ENCODE data around the gene SMG1. TPM values are rescaled to one million over a fixed set of nuclear protein-coding genes. Genes with fewer than 3 reads are reported as not detected.
"Not testable (repeated sequence)": the region's sequence is repeated elsewhere in the genome, so short reads cannot be mapped to it uniquely, and the experiment has no call there.

Gene SMG1
- total and polyA plus RNA-seq, 12 donors, result 11.7 to 58.2 (median 50.2) TPM

DNA sequence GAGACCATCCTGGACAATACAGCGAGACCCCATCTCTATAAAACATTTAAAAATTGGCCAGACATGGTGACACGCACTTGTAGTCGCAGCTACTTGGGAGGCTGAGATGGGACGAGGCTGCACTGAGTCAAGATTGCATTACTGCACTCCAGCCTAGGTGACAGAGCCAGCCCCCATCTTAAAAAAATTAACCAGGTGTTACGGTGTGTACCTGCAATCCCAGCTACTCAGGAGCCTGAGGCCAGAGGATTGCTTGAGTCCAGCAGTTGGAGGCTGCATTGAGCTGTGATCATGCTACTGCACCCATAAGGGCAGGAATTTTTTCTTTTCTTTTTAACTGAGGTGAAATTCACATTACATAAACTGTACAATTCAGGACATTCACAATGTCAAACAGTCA, 40.6 kb upstream of the SMG1 start:
- no peak for DNase-seq
- no peaks in the 10 kb centered on the region for H3K36me3 ChIP-seq
- no peaks in the 10 kb centered on the region for H3K27me3 ChIP-seq
- no peak for ATAC-seq
- intact Hi-C loops (cut with DNase I), result loop anchor here in 4 of 10 donors (5.0 to 10.0 kb wide), 3 partner anchors 62 to 164 kb away; partner anchors contain the start of gene ARL6IP1 (in 3 of the 4)
- WGBS, 2 donors, result 94 to 96% methylated on average over 5 of the region's 5 CpGs
- H3K4me3 ChIP-seq, result no peak overlapping the region
- no peaks in the 10 kb centered on the region for H3K9me3 ChIP-seq
- peaks cover 0 to 12% (median 5%) of the 10 kb centered on the region in 9 donors for H3K4me1 ChIP-seq
- TF ChIP-seq, protein P1, sequence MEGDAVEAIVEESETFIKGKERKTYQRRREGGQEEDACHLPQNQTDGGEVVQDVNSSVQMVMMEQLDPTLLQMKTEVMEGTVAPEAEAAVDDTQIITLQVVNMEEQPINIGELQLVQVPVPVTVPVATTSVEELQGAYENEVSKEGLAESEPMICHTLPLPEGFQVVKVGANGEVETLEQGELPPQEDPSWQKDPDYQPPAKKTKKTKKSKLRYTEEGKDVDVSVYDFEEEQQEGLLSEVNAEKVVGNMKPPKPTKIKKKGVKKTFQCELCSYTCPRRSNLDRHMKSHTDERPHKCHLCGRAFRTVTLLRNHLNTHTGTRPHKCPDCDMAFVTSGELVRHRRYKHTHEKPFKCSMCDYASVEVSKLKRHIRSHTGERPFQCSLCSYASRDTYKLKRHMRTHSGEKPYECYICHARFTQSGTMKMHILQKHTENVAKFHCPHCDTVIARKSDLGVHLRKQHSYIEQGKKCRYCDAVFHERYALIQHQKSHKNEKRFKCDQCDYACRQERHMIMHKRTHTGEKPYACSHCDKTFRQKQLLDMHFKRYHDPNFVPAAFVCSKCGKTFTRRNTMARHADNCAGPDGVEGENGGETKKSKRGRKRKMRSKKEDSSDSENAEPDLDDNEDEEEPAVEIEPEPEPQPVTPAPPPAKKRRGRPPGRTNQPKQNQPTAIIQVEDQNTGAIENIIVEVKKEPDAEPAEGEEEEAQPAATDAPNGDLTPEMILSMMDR (IDR thresholded peaks at IDR 0.05), result no peak
- H3K27ac ChIP-seq, result no peak overlapping the region

DNA sequence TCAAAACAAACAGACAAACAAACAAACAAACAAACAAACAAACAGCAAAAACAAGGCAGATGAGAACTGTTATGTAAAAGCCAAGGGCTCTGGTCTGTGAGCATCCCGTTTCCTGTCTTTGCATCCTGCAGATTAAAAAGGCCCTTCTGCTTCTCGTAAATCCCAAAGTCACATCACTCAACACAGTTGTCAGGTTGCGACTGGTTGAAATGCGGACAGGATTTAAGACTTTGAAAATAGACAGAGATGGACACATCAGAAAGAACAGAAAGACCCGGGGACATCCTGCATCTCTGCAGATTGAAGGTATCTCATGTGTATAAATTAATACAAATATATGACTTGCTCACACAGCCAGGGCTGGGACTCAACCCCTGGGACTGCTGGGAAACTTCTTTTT, 39.3 kb upstream of the SMG1 start:
- Histone ChIP-seq H3K27ac (no peak overlapping the region), H3K36me3 (no peaks in the 10 kb centered on the region), H3K4me1 (peaks cover 0 to 16% (median 7%) of the 10 kb centered on the region in 9 donors), H3K27me3 (no peaks in the 10 kb centered on the region), H3K4me3 (no peak overlapping the region), H3K9me3 (no peaks in the 10 kb centered on the region)
- TF ChIP-seq, protein P1 (IDR thresholded peaks at IDR 0.05), result no peak
- no peak for ATAC-seq
- intact Hi-C loops (cut with DNase I), result loop anchor here in 4 of 10 donors (5.0 to 10.0 kb wide), 3 partner anchors 61 to 163 kb away; partner anchors contain the start of gene ARL6IP1 (in 3 of the 4)
- 60 to 70% methylated on average over 5 of the region's 5 CpGs for WGBS, 2 donors
- no peak for DNase-seq

DNA sequence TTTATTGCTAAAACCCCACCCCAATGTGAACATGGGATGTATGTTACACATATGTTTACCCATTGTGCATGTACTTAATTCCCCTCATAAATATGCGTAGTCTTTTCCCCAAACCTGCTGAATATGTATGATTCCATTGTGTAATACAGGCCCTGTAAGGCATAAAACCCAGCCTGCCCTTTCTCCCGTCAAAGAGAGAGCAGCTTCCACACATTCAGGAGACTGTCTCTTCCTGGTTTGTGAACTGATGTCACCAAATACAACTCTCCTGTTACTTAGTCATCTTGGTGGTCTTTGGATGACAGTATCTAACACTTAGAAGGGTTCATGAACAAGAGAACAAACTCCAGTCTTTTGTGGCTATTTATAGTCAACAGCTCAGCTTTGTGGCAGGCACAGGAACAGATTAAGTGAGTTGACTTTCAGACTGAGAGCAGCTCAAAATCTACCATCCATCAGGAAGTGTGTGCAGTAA, 32.9 kb upstream of the SMG1 start:
- Histone ChIP-seq H3K27me3 (peaks cover 0 to 3% (median 0%) of the 10 kb centered on the region in 7 donors), H3K36me3 (no peaks in the 10 kb centered on the region), H3K4me1 (peaks cover 0 to 31% (median 11%) of the 10 kb centered on the region in 9 donors), H3K27ac (peak overlapping the region; percentile 24 to 84 (median 76)), H3K4me3 (no peak overlapping the region), H3K9me3 (no peaks in the 10 kb centered on the region)
- DNase-seq (no peak), ATAC-seq (peak; percentile 44 to 82 (median 74))
- TF ChIP-seq, protein P1 (IDR thresholded peaks at IDR 0.05), result no peak
- 53 to 54% methylated on average over 2 of the region's 2 CpGs for WGBS, 2 donors
- intact Hi-C loops (cut with DNase I), result no loop called here

DNA sequence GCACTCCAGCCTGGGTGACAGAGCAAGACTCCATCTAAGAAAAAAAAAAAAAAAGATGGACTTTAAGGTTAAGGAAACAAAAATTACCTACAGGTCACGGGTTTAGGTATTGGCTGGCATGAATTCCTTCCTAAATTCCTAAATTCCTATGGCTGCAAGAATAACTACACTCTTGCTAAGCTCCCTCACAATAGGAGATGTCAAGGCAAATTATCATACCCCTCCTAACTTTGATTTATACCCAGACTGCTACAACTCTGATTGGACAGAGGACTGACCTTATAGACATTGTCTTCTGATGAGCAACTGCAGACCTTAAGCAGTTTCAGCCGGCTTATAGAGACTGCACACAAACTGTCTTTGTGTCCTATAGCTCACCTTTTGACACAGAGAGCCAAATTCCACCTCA, 32.4 kb upstream of the SMG1 start:
- Histone ChIP-seq H3K9me3 (no peaks in the 10 kb centered on the region), H3K4me3 (no peak overlapping the region), H3K27ac (peak overlapping the region; percentile 24 to 84 (median 76)), H3K36me3 (no peaks in the 10 kb centered on the region), H3K27me3 (peaks cover 0 to 3% (median 0%) of the 10 kb centered on the region in 7 donors), H3K4me1 (peaks cover 0 to 31% (median 11%) of the 10 kb centered on the region in 9 donors)
- 71 to 73% methylated on average over 2 of the region's 2 CpGs for WGBS, 2 donors
- intact Hi-C loops (cut with DNase I), result no loop called here
- TF ChIP-seq, protein P1 (IDR thresholded peaks at IDR 0.05), result no peak
- ATAC-seq, result peak in 3 of 8 donors; percentile 9 to 22 (median 18)
- DNase-seq, result no peak

DNA sequence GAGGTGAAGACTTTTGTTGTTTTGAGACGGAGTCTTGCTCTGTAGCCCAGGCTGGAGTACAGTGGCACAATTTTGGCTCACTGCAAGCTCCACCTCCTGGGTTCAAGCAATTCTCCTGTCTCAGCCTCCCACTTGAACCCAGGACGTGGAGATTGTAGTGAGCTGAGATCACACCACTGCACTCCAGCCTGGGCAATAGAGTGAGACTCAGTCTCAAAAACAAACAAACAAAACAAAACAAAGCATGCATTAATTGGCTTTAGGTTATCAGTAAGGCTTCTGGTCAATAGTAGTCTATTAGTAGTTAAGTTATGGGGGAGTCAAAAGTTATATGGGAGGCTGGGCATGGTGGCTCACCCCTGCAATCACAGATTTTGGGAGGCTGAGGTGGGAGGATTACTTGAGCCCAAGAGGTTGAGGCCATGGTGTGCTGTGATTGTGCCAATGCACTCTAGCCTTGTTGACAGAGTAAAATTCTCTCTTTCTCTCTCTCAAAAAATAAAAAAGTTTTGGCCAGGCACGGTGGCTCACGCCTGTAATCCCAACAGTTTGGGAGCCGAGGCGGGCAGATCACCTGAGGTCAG, 30.5 kb upstream of the SMG1 start:
- peak overlapping the region in 2 of 10 donors; percentile 21 to 41 for H3K4me3 ChIP-seq
- H3K27me3 ChIP-seq; intact Hi-C loops (cut with DNase I); DNase-seq; H3K36me3 ChIP-seq; ATAC-seq; H3K9me3 ChIP-seq; H3K27ac ChIP-seq: not testable (repeated sequence)
- WGBS, 2 donors, result 68 to 74% methylated on average over 6 of the region's 6 CpGs
- H3K4me1 ChIP-seq, result peaks cover 0 to 23% (median 9%) of the 10 kb centered on the region in 9 donors

DNA sequence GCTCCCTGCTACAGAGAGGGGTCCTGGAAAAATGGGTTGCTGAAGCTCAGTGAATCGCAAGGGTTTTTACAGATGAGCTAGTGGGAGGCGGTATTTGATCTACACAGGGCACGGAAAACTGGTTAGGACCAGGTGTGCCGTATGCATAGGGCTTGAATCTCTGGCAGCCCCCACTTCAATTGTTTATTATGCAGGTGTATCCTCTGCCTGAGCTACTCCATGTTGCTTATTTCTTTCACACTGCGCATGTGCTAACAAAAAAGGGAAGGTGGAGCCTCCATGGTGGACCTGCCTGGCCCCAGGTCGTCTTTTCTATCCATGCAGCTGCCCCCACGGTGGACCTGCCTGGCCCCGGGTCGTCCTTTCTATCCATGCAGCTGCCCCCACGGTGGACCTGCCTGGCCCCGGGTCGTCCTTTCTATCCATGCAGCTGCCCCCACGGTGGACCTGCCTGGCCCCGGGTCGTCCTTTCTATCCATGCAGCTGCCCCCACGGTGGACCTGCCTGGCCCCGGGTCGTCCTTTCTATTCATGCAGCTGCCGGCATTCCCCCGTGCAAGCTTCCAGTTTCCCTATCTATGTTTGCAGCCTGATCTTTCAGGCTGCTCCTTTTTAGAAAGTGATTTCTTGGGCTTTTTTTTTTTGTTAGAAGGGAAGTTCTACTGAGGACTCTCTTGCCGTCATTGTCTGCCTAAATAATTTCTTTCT, 29.8 kb upstream of the SMG1 start:
- ATAC-seq; H3K9me3 ChIP-seq; DNase-seq; intact Hi-C loops (cut with DNase I); H3K27ac ChIP-seq; H3K36me3 ChIP-seq; H3K27me3 ChIP-seq: not testable (repeated sequence)
- H3K4me1 ChIP-seq, result peaks cover 0 to 20% (median 5%) of the 10 kb centered on the region in 9 donors
- H3K4me3 ChIP-seq, result peak overlapping the region in 3 of 10 donors; percentile 21 to 41 (median 24)
- 24 to 36% methylated on average over 16 to 17 of the region's 21 CpGs for WGBS, 2 donors

Data from heart right ventricle (tissue), 16 donors.